Measurements from ENCODE around the gene PPP6R2. TPM values are rescaled to one million over a fixed set of nuclear protein-coding genes. Genes with fewer than 3 reads are reported as not detected.

Gene PPP6R2
- total and polyA plus RNA-seq, 2 of the 4 experiments (the other 2 are of a cell fraction) = 49.2 to 51.6 TPM

- H3K4me2 ChIP-seq (ENCODE audit: low read depth, low read length) = no peak overlapping the region
- WGBS, 2 experiments (ENCODE audit: extremely low coverage in 2 of 2, insufficient read length in 1 of 2) = 100% methylated on average over 1 of the region's 2 CpGs
- H3K27ac ChIP-seq (ENCODE audit: insufficient read depth, low read length) = no peak overlapping the region
- H3K4me1 ChIP-seq (ENCODE audit: control insufficient read depth, insufficient read depth, low read length) = no peaks in the 10 kb centered on the region
- CTCF ChIA-PET = no interaction called here
- no peak overlapping the region for H2BK15ac ChIP-seq (ENCODE audit: low read depth, low read length)
- peaks cover 19% of the 10 kb centered on the region for H4K20me1 ChIP-seq (ENCODE audit: insufficient read depth, low read length)
- no peaks in the 10 kb centered on the region for H3K9me3 ChIP-seq (ENCODE audit: control insufficient read depth, insufficient read depth, low read length)
- DNase-seq = no peak
- H3K9me1 ChIP-seq (ENCODE audit: insufficient read depth, low read length) = peaks cover 6% of the 10 kb centered on the region; the same call in 1 of the 2 replicates
- no peak overlapping the region for H3K4ac ChIP-seq (ENCODE audit: low read depth, low read length)
- no TSS peak for BruUV-seq (replicated peaks)
- H2BK120ac ChIP-seq (ENCODE audit: low read depth, low read length) = no peak overlapping the region
- POLR2A ChIA-PET (ENCODE audit: unreplicated experiment) = no interaction called here
- no peak overlapping the region for H3K4me3 ChIP-seq (ENCODE audit: insufficient read depth, low read depth, low read length)
- H2BK20ac ChIP-seq (ENCODE audit: low read depth, low read length) = no peak overlapping the region
- H3K14ac ChIP-seq (replicated peaks; ENCODE audit: low read depth, low read length) = no peak overlapping the region
- H3K23ac ChIP-seq (ENCODE audit: low read depth, low read length) = no peak overlapping the region
- H2AK9ac ChIP-seq (replicated peaks; ENCODE audit: low read depth, low read length, poor library complexity) = no peak overlapping the region
- H3K9ac ChIP-seq (ENCODE audit: low read depth, low read length) = no peak overlapping the region
- intact Hi-C loops (cut with micrococcal nuclease) = no loop called here
- H2AK5ac ChIP-seq (ENCODE audit: low read depth, low read length) = no peak overlapping the region
- no peak overlapping the region for H4K8ac ChIP-seq (ENCODE audit: low read depth in 2 of 2, low read length in 2 of 2)
- TF ChIP-seq SMC3 (IDR thresholded peaks at IDR 0.05; ENCODE audit: low read depth, low read length) (no peak), NFE2L2 (IDR thresholded peaks at IDR 0.05; ENCODE audit: low read depth, low read length) (no peak), BHLHE40 (IDR thresholded peaks at IDR 0.05; ENCODE audit: low read depth, low read length) (no peak), CHD1 (IDR thresholded peaks at IDR 0.05; ENCODE audit: low read depth, low read length) (no peak), ELK1 (IDR thresholded peaks at IDR 0.05; ENCODE audit: borderline replicate concordance, low read depth, low read length) (no peak), CTCF (conservative IDR thresholded peaks at IDR 0.05; ENCODE audit: low read depth, low read length) (no peak), USF2 (IDR thresholded peaks at IDR 0.05; ENCODE audit: low read depth, low read length) (no peak), CEBPB (IDR thresholded peaks at IDR 0.05; ENCODE audit: low read depth, low read length) (no peak), RCOR1 (IDR thresholded peaks at IDR 0.05; ENCODE audit: insufficient replicate concordance, low read length) (no peak), RAD21 (IDR thresholded peaks at IDR 0.05; ENCODE audit: low read length) (no peak)
- H3K36me3 ChIP-seq (ENCODE audit: control insufficient read depth, insufficient read depth, low read length) = peaks cover 36% of the 10 kb centered on the region
- no peaks in the 10 kb centered on the region for H3K27me3 ChIP-seq (ENCODE audit: control insufficient read depth, insufficient read depth, low read length)
- H2AFZ ChIP-seq (replicated peaks; ENCODE audit: low read length, poor library complexity) = no peak overlapping the region
- no peak overlapping the region for H3K18ac ChIP-seq (ENCODE audit: low read depth, low read length)
- no peak overlapping the region for H4K5ac ChIP-seq (ENCODE audit: low read depth, low read length)
- H2BK5ac ChIP-seq (ENCODE audit: low read depth, low read length, poor library complexity, severe bottlenecking) = no peak overlapping the region
- dilution Hi-C loops (cut with HindIII; ENCODE audit: low sequenced_read_pairs, unreplicated experiment) = no loop called here
- H3K56ac ChIP-seq (ENCODE audit: extremely low read depth, insufficient read depth, low read length) = no peak overlapping the region
- peaks cover 13 to 43% of the 10 kb centered on the region in 2 experiments for H3K79me1 ChIP-seq (ENCODE audit: low read depth in 1 of 2, low read length in 2 of 2)
- in situ Hi-C loops (cut with MboI; ENCODE audit: low sequenced_read_pairs) = no loop called here
- no peak for ATAC-seq (ENCODE audit: low read depth)
- no peak overlapping the region for H4K91ac ChIP-seq (ENCODE audit: insufficient read depth, low read depth, low read length)
Measured at GRCh38 chr22:50371101-50371648, 28.0 kb downstream of the PPP6R2 start.
